22Rv1 (cell line): ENCODE data around the gene NR1D2.
A peak's percentile ranks its signal among the peaks of the same experiment; 100 is the strongest.
"Not testable (repeated sequence)": the region's sequence is repeated elsewhere in the genome, so short reads cannot be mapped to it uniquely, and the experiment has no call there.

ENCODE experiments used
- H3K27ac ChIP-seq: fragments of 450-650 bp; 2 replicates; pipeline ENCODE4 v1.5.1; 2017
- CTCF ChIP-seq: fragments of 450-650 bp; IDR thresholded peaks from 2 replicates; pipeline ENCODE4 v1.5.1; 2017; ENCODE audit warnings: mild to moderate bottlenecking
- ZFX ChIP-seq: fragments of 450-650 bp; IDR thresholded peaks from 2 replicates; pipeline ENCODE4 v1.6.1; 2017; ENCODE audit warnings: antibody characterized with exemption, borderline replicate concordance

Gene NR1D2

GRCh38 chr3:23944861-23945662 lies at the start of gene NR1D2:
TSS of gene NR1D2 (plus strand) at chr3:23945286. CDS start at chr3:23945579, 293 bp downstream.
- peak; percentile 25 for TF ChIP-seq CTCF
- no peak for TF ChIP-seq ZFX
- peak within 1 kb of the TSS; percentile 90 for H3K27ac ChIP-seq

- TF ChIP-seq ZFX (no peak), CTCF (no peak)
- no peak overlapping the region for H3K27ac ChIP-seq
These were observed 44.3 kb upstream of the NR1D2 start for GRCh38 chr3:23900744-23901143.

- no peak overlapping the region for H3K27ac ChIP-seq
- TF ChIP-seq CTCF (no peak), ZFX (no peak)
These were observed 40.5 kb upstream of the NR1D2 start for GRCh38 chr3:23904545-23904944.

- no peak for TF ChIP-seq ZFX
- TF ChIP-seq CTCF, result no peak
- H3K27ac ChIP-seq, result no peak overlapping the region
These were observed 35.7 kb upstream of the NR1D2 start for GRCh38 chr3:23909341-23909740.

- H3K27ac ChIP-seq, result no peak overlapping the region
- TF ChIP-seq ZFX, result no peak
- no peak for TF ChIP-seq CTCF
These were observed 33.7 kb upstream of the NR1D2 start for GRCh38 chr3:23911397-23911796.

GRCh38 chr3:23912335-23912734 lies 32.8 kb upstream of the NR1D2 start:
- H3K27ac ChIP-seq, result not testable (repeated sequence)

- TF ChIP-seq CTCF, result no peak
- no peak for TF ChIP-seq ZFX
- H3K27ac ChIP-seq, result no peak overlapping the region
These were observed 31.9 kb upstream of the NR1D2 start for GRCh38 chr3:23913182-23913581.
